ENCODE measurements around the gene KNSTRN. TPM values are rescaled to one million over a fixed set of nuclear protein-coding genes. Genes with fewer than 3 reads are reported as not detected.

KNSTRN gene
- total RNA-seq, 3 donors from 2014 or later (not counting 1 experiment from before 2014, with no cell fraction given): 5.4 to 7.6 (median 5.6) TPM

DNA sequence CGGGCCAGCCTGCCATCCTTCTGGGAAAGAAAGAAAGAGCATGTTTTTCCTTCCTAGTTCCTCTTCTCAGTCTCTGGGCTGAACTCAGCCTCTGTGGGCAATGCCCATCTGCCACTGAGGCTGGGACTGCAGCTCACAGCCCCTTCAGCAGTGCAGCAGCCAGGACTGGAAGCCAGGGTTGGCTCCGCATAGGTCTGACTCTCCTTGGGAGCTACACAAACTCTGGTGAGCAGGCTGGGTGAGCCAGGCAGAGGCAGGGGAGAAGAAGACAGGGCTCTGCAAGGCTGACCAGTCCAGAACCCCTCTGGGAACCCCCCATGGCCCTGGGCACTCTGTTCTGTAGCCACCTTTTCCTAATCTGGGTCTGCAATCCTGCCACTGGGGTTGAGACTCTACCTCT, 20.9 kb upstream of the KNSTRN start:
- Histone ChIP-seq H3K9me3 (ENCODE audit: control insufficient read depth, insufficient read depth, low read length) (no peaks in the 10 kb centered on the region), H3K27ac (ENCODE audit: low read length) (no peak overlapping the region), H3K4me1 (ENCODE audit: control insufficient read depth, insufficient read depth, low read length) (peaks cover 31% of the 10 kb centered on the region), H3K36me3 (ENCODE audit: control insufficient read depth, insufficient read depth, low read length) (no peaks in the 10 kb centered on the region), H3K4me3 (ENCODE audit: low read length) (no peak overlapping the region), H3K27me3 (ENCODE audit: control insufficient read depth, insufficient read depth, low read length) (no peaks in the 10 kb centered on the region)
- H3K36me3 Mint-ChIP-seq: no peaks in the 10 kb centered on the region
- TF ChIP-seq, protein P1, sequence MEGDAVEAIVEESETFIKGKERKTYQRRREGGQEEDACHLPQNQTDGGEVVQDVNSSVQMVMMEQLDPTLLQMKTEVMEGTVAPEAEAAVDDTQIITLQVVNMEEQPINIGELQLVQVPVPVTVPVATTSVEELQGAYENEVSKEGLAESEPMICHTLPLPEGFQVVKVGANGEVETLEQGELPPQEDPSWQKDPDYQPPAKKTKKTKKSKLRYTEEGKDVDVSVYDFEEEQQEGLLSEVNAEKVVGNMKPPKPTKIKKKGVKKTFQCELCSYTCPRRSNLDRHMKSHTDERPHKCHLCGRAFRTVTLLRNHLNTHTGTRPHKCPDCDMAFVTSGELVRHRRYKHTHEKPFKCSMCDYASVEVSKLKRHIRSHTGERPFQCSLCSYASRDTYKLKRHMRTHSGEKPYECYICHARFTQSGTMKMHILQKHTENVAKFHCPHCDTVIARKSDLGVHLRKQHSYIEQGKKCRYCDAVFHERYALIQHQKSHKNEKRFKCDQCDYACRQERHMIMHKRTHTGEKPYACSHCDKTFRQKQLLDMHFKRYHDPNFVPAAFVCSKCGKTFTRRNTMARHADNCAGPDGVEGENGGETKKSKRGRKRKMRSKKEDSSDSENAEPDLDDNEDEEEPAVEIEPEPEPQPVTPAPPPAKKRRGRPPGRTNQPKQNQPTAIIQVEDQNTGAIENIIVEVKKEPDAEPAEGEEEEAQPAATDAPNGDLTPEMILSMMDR (IDR thresholded peaks at IDR 0.05): no peak
- WGBS (ENCODE audit: insufficient coverage): 95% methylated on average over 2 of the region's 2 CpGs
- DNase-seq (no peak), ATAC-seq (no peak)
- peaks cover 11 to 39% of the 10 kb centered on the region in 2 donors for H3K4me1 Mint-ChIP-seq
- H3K9me3 Mint-ChIP-seq: no peaks in the 10 kb centered on the region
- intact Hi-C loops (cut with micrococcal nuclease): no loop called here
- H3K27ac Mint-ChIP-seq: no peak overlapping the region
- H3K4me3 Mint-ChIP-seq: no peak overlapping the region
- H3K27me3 Mint-ChIP-seq (ENCODE audit: low read depth in 2 of 2): peaks cover 0 to 4% of the 10 kb centered on the region in 2 donors

DNA sequence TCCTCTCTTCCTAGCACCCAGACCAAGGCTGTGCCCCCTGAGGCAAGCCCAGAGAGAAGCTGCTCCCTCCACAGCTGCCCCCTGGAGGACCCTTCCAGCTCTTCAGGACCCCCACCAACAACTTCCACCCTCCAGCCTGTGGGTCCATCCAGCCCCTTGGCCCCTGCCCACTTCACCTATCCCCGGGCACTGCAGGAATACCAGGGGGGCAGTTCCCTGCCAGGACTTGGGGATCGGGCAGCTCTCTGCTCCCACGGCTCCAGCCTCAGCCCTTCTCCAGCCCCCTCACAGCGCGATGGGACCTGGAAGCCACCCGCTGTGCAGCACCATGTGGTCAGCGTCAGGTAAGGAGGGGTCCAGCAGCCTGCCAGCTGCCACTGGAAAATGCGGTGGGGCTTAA, 18.9 kb upstream of the KNSTRN start:
- no peaks in the 10 kb centered on the region for H3K9me3 Mint-ChIP-seq

DNA sequence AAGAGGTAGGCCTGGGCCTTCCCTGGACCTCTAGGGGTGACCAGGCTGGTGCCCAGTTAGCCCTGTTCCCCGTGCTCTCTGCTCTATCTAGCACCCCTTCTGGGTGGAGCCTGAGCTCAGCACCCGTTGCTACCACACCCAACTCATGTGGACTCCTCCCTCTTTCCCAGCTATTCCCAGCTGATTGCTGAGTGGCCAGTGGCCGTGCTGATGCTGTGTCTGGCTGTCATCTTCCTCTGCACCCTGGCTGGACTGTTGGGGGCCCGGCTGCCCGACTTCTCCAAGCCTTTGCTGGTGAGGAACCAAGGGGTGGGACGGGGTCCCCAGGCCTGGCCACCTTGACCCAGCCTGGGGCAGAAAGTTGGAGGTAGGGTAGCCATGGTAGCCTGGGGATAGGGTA, 18.3 kb upstream of the KNSTRN start:
- Histone ChIP-seq H3K4me1 (ENCODE audit: control insufficient read depth, insufficient read depth, low read length) (peaks cover 31% of the 10 kb centered on the region), H3K36me3 (ENCODE audit: control insufficient read depth, insufficient read depth, low read length) (no peaks in the 10 kb centered on the region), H3K27me3 (ENCODE audit: control insufficient read depth, insufficient read depth, low read length) (no peaks in the 10 kb centered on the region), H3K4me3 (ENCODE audit: low read length) (no peak overlapping the region), H3K9me3 (ENCODE audit: control insufficient read depth, insufficient read depth, low read length) (no peaks in the 10 kb centered on the region), H3K27ac (ENCODE audit: low read length) (no peak overlapping the region)
- no peak for ATAC-seq
- TF ChIP-seq, protein P1 (IDR thresholded peaks at IDR 0.05): no peak
- Mint-ChIP-seq H3K4me1 (peaks cover 20 to 38% of the 10 kb centered on the region in 2 donors), H3K36me3 (no peaks in the 10 kb centered on the region), H3K27ac (no peak overlapping the region), H3K9me3 (no peaks in the 10 kb centered on the region), H3K27me3 (ENCODE audit: low read depth in 2 of 2) (no peaks in the 10 kb centered on the region), H3K4me3 (no peak overlapping the region)
- 93% methylated on average over 6 of the region's 6 CpGs for WGBS (ENCODE audit: insufficient coverage)
- no peak for DNase-seq
- intact Hi-C loops (cut with micrococcal nuclease): no loop called here

More for the DNA sequence above, 18.9 kb upstream of the KNSTRN start:
- H3K9me3 ChIP-seq (ENCODE audit: control insufficient read depth, insufficient read depth, low read length): no peaks in the 10 kb centered on the region
- no peak for ATAC-seq
- Mint-ChIP-seq H3K27me3 (ENCODE audit: low read depth in 2 of 2) (no peaks in the 10 kb centered on the region), H3K36me3 (no peaks in the 10 kb centered on the region), H3K4me1 (peaks cover 23 to 40% of the 10 kb centered on the region in 2 donors), H3K4me3 (no peak overlapping the region), H3K27ac (no peak overlapping the region)
- H3K27me3 ChIP-seq (ENCODE audit: control insufficient read depth, insufficient read depth, low read length): no peaks in the 10 kb centered on the region
- no peak for DNase-seq
- H3K4me1 ChIP-seq (ENCODE audit: control insufficient read depth, insufficient read depth, low read length): peaks cover 34% of the 10 kb centered on the region
- TF ChIP-seq, protein P1 (IDR thresholded peaks at IDR 0.05): no peak
- no peaks in the 10 kb centered on the region for H3K36me3 ChIP-seq (ENCODE audit: control insufficient read depth, insufficient read depth, low read length)
- intact Hi-C loops (cut with micrococcal nuclease): no loop called here
- WGBS (ENCODE audit: insufficient coverage): 91% methylated on average over 8 of the region's 8 CpGs
- H3K4me3 ChIP-seq (ENCODE audit: low read length): no peak overlapping the region
- no peak overlapping the region for H3K27ac ChIP-seq (ENCODE audit: low read length)

DNA sequence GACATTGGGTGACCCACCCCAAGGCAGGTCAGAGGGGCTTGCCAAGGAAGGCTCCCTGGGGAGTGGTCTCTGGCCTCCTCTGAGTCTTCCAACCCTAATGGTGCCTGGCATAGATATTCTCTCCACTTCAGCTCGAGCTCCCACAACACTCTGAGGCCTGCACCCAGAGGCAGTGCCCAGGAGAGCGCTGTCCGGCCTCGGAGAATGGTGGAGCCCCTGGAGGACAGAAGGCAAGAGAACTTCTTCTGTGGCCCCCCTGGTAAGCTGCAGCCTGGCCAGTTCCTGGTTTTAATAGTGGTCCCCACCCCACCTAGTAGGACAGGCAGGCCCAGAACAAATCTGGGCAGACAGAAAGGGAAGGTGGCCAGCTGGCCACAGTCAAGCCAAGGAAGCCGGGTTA, 17.5 kb upstream of the KNSTRN start:
- H3K4me3 Mint-ChIP-seq: no peak overlapping the region
- no peaks in the 10 kb centered on the region for H3K9me3 Mint-ChIP-seq
- Histone ChIP-seq H3K4me1 (ENCODE audit: control insufficient read depth, insufficient read depth, low read length) (peaks cover 31% of the 10 kb centered on the region), H3K27ac (ENCODE audit: low read length) (no peak overlapping the region), H3K9me3 (ENCODE audit: control insufficient read depth, insufficient read depth, low read length) (no peaks in the 10 kb centered on the region), H3K27me3 (ENCODE audit: control insufficient read depth, insufficient read depth, low read length) (no peaks in the 10 kb centered on the region), H3K4me3 (ENCODE audit: low read length) (no peak overlapping the region), H3K36me3 (ENCODE audit: control insufficient read depth, insufficient read depth, low read length) (no peaks in the 10 kb centered on the region)
- no peaks in the 10 kb centered on the region for H3K36me3 Mint-ChIP-seq
- peak overlapping the region in 1 of 2 donors; percentile 45 for H3K27ac Mint-ChIP-seq
- TF ChIP-seq, protein P1 (IDR thresholded peaks at IDR 0.05): no peak
- DNase-seq (no peak), ATAC-seq (no peak)
- intact Hi-C loops (cut with micrococcal nuclease): no loop called here
- H3K27me3 Mint-ChIP-seq (ENCODE audit: low read depth in 2 of 2): no peaks in the 10 kb centered on the region
- 95% methylated on average over 5 of the region's 5 CpGs for WGBS (ENCODE audit: insufficient coverage)
- H3K4me1 Mint-ChIP-seq: peaks cover 18 to 38% of the 10 kb centered on the region in 2 donors
